Fibroblast of mammary gland (primary cell): Measurements from ENCODE around the gene HSF5.

ENCODE experiments used
- DNase-seq: peaks from one replicate; pipeline ENCODE4 v3.0.0-alpha.2; 2010; ENCODE audit warnings: low read depth
- H3K4me3 ChIP-seq: 2 replicates; pipeline ENCODE4 v1.5.1; 2011; ENCODE audit warnings: low read depth, mild to moderate bottlenecking, low read length, moderate library complexity; ENCODE audit not compliant: control insufficient read depth
- CTCF ChIP-seq: conservative IDR thresholded peaks from 2 replicates; pipeline ENCODE4 v1.5.1; 2011; ENCODE audit warnings: low read depth, low read length, inconsistent platforms; ENCODE audit not compliant: control insufficient read depth, insufficient read depth

The HSF5 gene

GRCh38 chr17:58412064-58412703 lies 76.0 kb downstream of the HSF5 start:
- DNase-seq = no peak
- no peak overlapping the region for H3K4me3 ChIP-seq
- TF ChIP-seq CTCF = no peak

- TF ChIP-seq CTCF = no peak
- no peak overlapping the region for H3K4me3 ChIP-seq
- DNase-seq = no peak
Measured at GRCh38 chr17:58411408-58411894, 76.8 kb downstream of the HSF5 start.

GRCh38 chr17:58410714-58411407 lies 77.3 kb downstream of the HSF5 start:
- TF ChIP-seq CTCF = no peak
- no peak overlapping the region for H3K4me3 ChIP-seq
- DNase-seq = no peak

GRCh38 chr17:58409432-58409831 lies 78.8 kb downstream of the HSF5 start:
- H3K4me3 ChIP-seq = no peak overlapping the region
- no peak for TF ChIP-seq CTCF
- DNase-seq = no peak

- no peak for DNase-seq
- H3K4me3 ChIP-seq = no peak overlapping the region
- no peak for TF ChIP-seq CTCF
Measured at GRCh38 chr17:58403311-58403710, 84.9 kb downstream of the HSF5 start.

- H3K4me3 ChIP-seq = no peak overlapping the region
- TF ChIP-seq CTCF = no peak
- DNase-seq = no peak
Measured at GRCh38 chr17:58402679-58403078, 85.5 kb downstream of the HSF5 start.
